ENCODE results near the gene TBXAS1.

The TBXAS1 gene

GRCh38 chr7:139855498-139856270 is 26.6 kb downstream of the TBXAS1 start:
- peak; percentile 38 for DNase-seq

- DNase-seq = no peak
Measured at GRCh38 chr7:139857791-139858190, 28.7 kb downstream of the TBXAS1 start.

- peak; percentile 31 for DNase-seq
Measured at GRCh38 chr7:139860090-139860775, 31.2 kb downstream of the TBXAS1 start.

- no peak for DNase-seq
Measured at GRCh38 chr7:139861803-139862202, 32.7 kb downstream of the TBXAS1 start.

GRCh38 chr7:139866047-139866837 is 37.2 kb downstream of the TBXAS1 start:
- DNase-seq = no peak

GRCh38 chr7:139867847-139868246 is 38.8 kb downstream of the TBXAS1 start:
- no peak for DNase-seq

- no peak for DNase-seq
Measured at GRCh38 chr7:139869886-139870285, 40.8 kb downstream of the TBXAS1 start.

GRCh38 chr7:139870380-139870779 is 41.3 kb downstream of the TBXAS1 start:
- DNase-seq = no peak

- DNase-seq = no peak
Measured at GRCh38 chr7:139871331-139871730, 42.3 kb downstream of the TBXAS1 start.

GRCh38 chr7:139871820-139872219 is 42.8 kb downstream of the TBXAS1 start:
- DNase-seq = no peak

GRCh38 chr7:139873593-139874301 is 44.7 kb downstream of the TBXAS1 start:
- no peak for DNase-seq

- no peak for DNase-seq
Measured at GRCh38 chr7:139874302-139874629, 45.2 kb downstream of the TBXAS1 start.

GRCh38 chr7:139875821-139876241 is 46.8 kb downstream of the TBXAS1 start:
- DNase-seq = no peak

GRCh38 chr7:139876622-139877283 is 47.7 kb downstream of the TBXAS1 start:
- no peak for DNase-seq

- no peak for DNase-seq
Measured at GRCh38 chr7:139883814-139884213, 54.8 kb downstream of the TBXAS1 start.

GRCh38 chr7:139884441-139884840 is 55.4 kb downstream of the TBXAS1 start:
- no peak for DNase-seq

- no peak for DNase-seq
Measured at GRCh38 chr7:139885511-139885910, 56.4 kb downstream of the TBXAS1 start.

GRCh38 chr7:139886206-139886605 is 57.1 kb downstream of the TBXAS1 start:
- DNase-seq = no peak

GRCh38 chr7:139886899-139887298 is 57.8 kb downstream of the TBXAS1 start:
- no peak for DNase-seq

GRCh38 chr7:139887992-139888481 is 59.0 kb downstream of the TBXAS1 start:
- no peak for DNase-seq

- no peak for DNase-seq
Measured at GRCh38 chr7:139889186-139889871, 60.3 kb downstream of the TBXAS1 start.

- no peak for DNase-seq
Measured at GRCh38 chr7:139893461-139893860, 64.4 kb downstream of the TBXAS1 start.
